Lower leg skin (tissue), 3 donors: ENCODE measurements around the gene ERN1.

Experiments
- CTCF ChIP-seq, 3 donors: fragments of 450-650 bp; IDR thresholded peaks; one replicate each; pipeline ENCODE4 v1.5.1; 2016; ENCODE audit warnings: antibody characterized with exemption in 3 of 3, mild to moderate bottlenecking in 3 of 3, moderate library complexity in 2 of 3
- POLR2A ChIP-seq, 2 donors: fragments of 450-650 bp; IDR thresholded peaks; one replicate each; pipeline ENCODE4 v1.6.1; 2016 to 2017; ENCODE audit warnings: antibody characterized with exemption in 2 of 2, mild to moderate bottlenecking in 1 of 2, moderate library complexity in 1 of 2

- no peak for TF ChIP-seq POLR2A (IDR thresholded peaks at IDR 0.05)
- no peak for TF ChIP-seq CTCF (IDR thresholded peaks at IDR 0.05)
Measured at GRCh38 chr17:64048805-64049204, 81.1 kb downstream of the ERN1 start.
